Hepatocyte (in vitro differentiated cells): ENCODE measurements around the gene NFKBIZ.

Source experiments
- EZH2 ChIP-seq: fragments of 200-600 bp; sonication (generic); IDR thresholded peaks from 2 replicates; pipeline ENCODE4 v1.6.1; 2016; ENCODE audit warnings: antibody characterized with exemption, mild to moderate bottlenecking, borderline replicate concordance
- EZH2phosphoT487 ChIP-seq: fragments of 200-600 bp; sonication (generic); IDR thresholded peaks from one replicate; pipeline ENCODE4 v1.6.1; 2018; ENCODE audit warnings: antibody characterized with exemption, mild to moderate bottlenecking, low read depth, moderate library complexity; ENCODE audit not compliant: unreplicated experiment, severe bottlenecking
- TF ChIP-seq, protein P1 (sequence below): fragments of 200-600 bp; sonication (generic); IDR thresholded peaks from 2 replicates; pipeline ENCODE4 v1.5.1; 2016; ENCODE audit warnings: antibody characterized with exemption, mild to moderate bottlenecking; ENCODE audit not compliant: poor library complexity

GRCh38 chr3:101878589-101878988, 29.3 kb downstream of the NFKBIZ start:
- TF ChIP-seq, protein P1, sequence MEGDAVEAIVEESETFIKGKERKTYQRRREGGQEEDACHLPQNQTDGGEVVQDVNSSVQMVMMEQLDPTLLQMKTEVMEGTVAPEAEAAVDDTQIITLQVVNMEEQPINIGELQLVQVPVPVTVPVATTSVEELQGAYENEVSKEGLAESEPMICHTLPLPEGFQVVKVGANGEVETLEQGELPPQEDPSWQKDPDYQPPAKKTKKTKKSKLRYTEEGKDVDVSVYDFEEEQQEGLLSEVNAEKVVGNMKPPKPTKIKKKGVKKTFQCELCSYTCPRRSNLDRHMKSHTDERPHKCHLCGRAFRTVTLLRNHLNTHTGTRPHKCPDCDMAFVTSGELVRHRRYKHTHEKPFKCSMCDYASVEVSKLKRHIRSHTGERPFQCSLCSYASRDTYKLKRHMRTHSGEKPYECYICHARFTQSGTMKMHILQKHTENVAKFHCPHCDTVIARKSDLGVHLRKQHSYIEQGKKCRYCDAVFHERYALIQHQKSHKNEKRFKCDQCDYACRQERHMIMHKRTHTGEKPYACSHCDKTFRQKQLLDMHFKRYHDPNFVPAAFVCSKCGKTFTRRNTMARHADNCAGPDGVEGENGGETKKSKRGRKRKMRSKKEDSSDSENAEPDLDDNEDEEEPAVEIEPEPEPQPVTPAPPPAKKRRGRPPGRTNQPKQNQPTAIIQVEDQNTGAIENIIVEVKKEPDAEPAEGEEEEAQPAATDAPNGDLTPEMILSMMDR, result no peak
- no peak for TF ChIP-seq EZH2
- TF ChIP-seq EZH2phosphoT487, result no peak
